Esophagus muscularis mucosa (tissue), 4 donors: Measurements from ENCODE around the gene PLIN3. TPM values are rescaled to one million over a fixed set of nuclear protein-coding genes. Genes with fewer than 3 reads are reported as not detected.
"Not testable (repeated sequence)": the region's sequence is repeated elsewhere in the genome, so short reads cannot be mapped to it uniquely, and the experiment has no call there.

Experiments used
- DNase-seq: peaks from one replicate; pipeline ENCODE4 v3.0.0-alpha.2; 2017; ENCODE audit errors: extremely low spot score
- H3K27ac ChIP-seq, 4 donors: fragments of 200-600 bp; sonication (generic); replicated peaks in 1 of 4; 1 replicate in 3 of 4; 2 replicates in 1 of 4; pipeline ENCODE4 v1.5.1; 2016 to 2019; ENCODE audit warnings: mild to moderate bottlenecking in 1 of 4
- H3K27me3 ChIP-seq, 4 donors: fragments of 200-600 bp; sonication (generic); one replicate each; pipeline versions ENCODE4 v1.5.1 to v1.6.0; 2016 to 2019
- H3K36me3 ChIP-seq, 4 donors: fragments of 200-600 bp; sonication (generic); one replicate each; pipeline ENCODE4 v1.5.1; 2016 to 2019
- H3K4me1 ChIP-seq, 4 donors: fragments of 200-600 bp; sonication (generic); one replicate each; pipeline ENCODE4 v1.5.1; 2016 to 2019
- H3K4me3 ChIP-seq, 4 donors: fragments of 200-600 bp; sonication (generic); 1 replicate in 2 of 4; 2 replicates in 2 of 4; pipeline ENCODE4 v1.5.1; 2016 to 2019; ENCODE audit warnings: mild to moderate bottlenecking in 4 of 4, moderate library complexity in 1 of 4
- H3K9me3 ChIP-seq, 4 donors: fragments of 200-600 bp; sonication (generic); 1 replicate in 3 of 4; 2 replicates in 1 of 4; pipeline ENCODE4 v1.5.1; 2016 to 2019
- CTCF ChIP-seq, 3 experiments: fragments of 200-600 bp in 2 of 3; fragments of 450-650 bp in 1 of 3; sonication (generic) in 2 of 3; IDR thresholded peaks; one replicate each; pipeline ENCODE4 v1.5.1; 2017 to 2019; ENCODE audit warnings: antibody characterized with exemption in 3 of 3, mild to moderate bottlenecking in 2 of 3, moderate library complexity in 1 of 3
- EP300 ChIP-seq: sonication (generic); formaldehyde crosslinking; IDR thresholded peaks from one replicate; pipeline ENCODE4 v1.6.1; 2017; ENCODE audit warnings: antibody characterized with exemption
- POLR2A ChIP-seq: fragments of 450-650 bp; IDR thresholded peaks from one replicate; pipeline ENCODE4 v1.6.1; 2017; ENCODE audit warnings: antibody characterized with exemption, moderate library complexity, mild to moderate bottlenecking, low read depth
- POLR2AphosphoS5 ChIP-seq, 2 donors: sonication (generic); formaldehyde crosslinking; IDR thresholded peaks; one replicate each; pipeline ENCODE4 v1.6.1; 2017; ENCODE audit warnings: antibody characterized with exemption in 2 of 2
- WGBS: methylation state at CpG from one replicate; pipeline ENCODE4 v1.1.5; 2018; 5-methylcytosine and 5-hydroxymethylcytosine counted together
- intact Hi-C: fragments of 100-400 bp; cut with DNase I; formaldehyde crosslinking; loops from one replicate; pipeline ENCODE4 v1.15.1; 2023
- total RNA-seq, 4 donors: library from RNA; depleted of rRNA; stranded (reverse); fragments of >200 nt; gene quantifications; one replicate each; pipeline versions ENCODE4 v1.1.0 to v1.2.1, GENCODE V29; 2016

PLIN3 gene
- total RNA-seq, 4 donors from 2014 or later: 15.4 to 69.0 (median 51.1) TPM

- intact Hi-C loops: no loop called here
- 92% methylated on average over 8 of the region's 8 CpGs for WGBS
- H3K36me3 ChIP-seq: no peaks in the 10 kb centered on the region
- no peak overlapping the region for H3K4me3 ChIP-seq
- H3K9me3 ChIP-seq: no peaks in the 10 kb centered on the region
- H3K27ac ChIP-seq: no peak overlapping the region
- DNase-seq: no peak
- H3K27me3 ChIP-seq: peaks cover 0 to 24% (median 8%) of the 10 kb centered on the region in 4 donors
- peaks cover 17 to 30% (median 28%) of the 10 kb centered on the region in 4 donors for H3K4me1 ChIP-seq
- TF ChIP-seq EP300 (no peak), POLR2A (no peak), CTCF (IDR thresholded peaks at IDR 0.05) (no peak), POLR2AphosphoS5 (IDR thresholded peaks at IDR 0.05) (no peak)
Measured at GRCh38 chr19:4906963-4907362, 39.5 kb upstream of the PLIN3 start.

- H3K4me1 ChIP-seq: peaks cover 5 to 8% (median 7%) of the 10 kb centered on the region in 4 donors
- H3K27me3 ChIP-seq: peaks cover 0 to 17% (median 7%) of the 10 kb centered on the region in 4 donors
- intact Hi-C loops: no loop called here
- TF ChIP-seq POLR2AphosphoS5 (IDR thresholded peaks at IDR 0.05): no peak
- no peak for TF ChIP-seq EP300
- no peak for TF ChIP-seq CTCF (IDR thresholded peaks at IDR 0.05)
- no peak for TF ChIP-seq POLR2A
- 75% methylated on average over 3 of the region's 3 CpGs for WGBS
- no peak overlapping the region for H3K4me3 ChIP-seq
- no peaks in the 10 kb centered on the region for H3K36me3 ChIP-seq
- no peaks in the 10 kb centered on the region for H3K9me3 ChIP-seq
- DNase-seq: no peak
- H3K27ac ChIP-seq: no peak overlapping the region
Measured at GRCh38 chr19:4904481-4904880, 37.0 kb upstream of the PLIN3 start.

GRCh38 chr19:4902796-4903195 lies 35.3 kb upstream of the PLIN3 start, which contains the start of gene ARRDC5:
Gene ARRDC5 (minus strand): TSS chr19:4902896. CDS start chr19:4902825, 71 bp downstream.
- no peaks in the 10 kb centered on the region for H3K9me3 ChIP-seq

GRCh38 chr19:4900879-4901278 lies 33.4 kb upstream of the PLIN3 start:
- H3K9me3 ChIP-seq, DNase-seq, H3K36me3 ChIP-seq, H3K27ac ChIP-seq, intact Hi-C loops, H3K4me3 ChIP-seq, H3K27me3 ChIP-seq, H3K4me1 ChIP-seq: not testable (repeated sequence)
- 82% methylated on average over 13 of the region's 13 CpGs for WGBS

More at GRCh38 chr19:4902796-4903195, 35.3 kb upstream of the PLIN3 start, which contains the start of gene ARRDC5:
- peaks cover 0 to under 1% (median 0%) of the 10 kb centered on the region in 4 donors for H3K27me3 ChIP-seq
- no peak for DNase-seq
- H3K36me3 ChIP-seq: no peaks in the 10 kb centered on the region
- TF ChIP-seq POLR2A (no peak), CTCF (IDR thresholded peaks at IDR 0.05) (no peak), EP300 (no peak), POLR2AphosphoS5 (IDR thresholded peaks at IDR 0.05) (no peak)
- H3K4me1 ChIP-seq: no peaks in the 10 kb centered on the region
- no peak within 1 kb of the TSS for H3K4me3 ChIP-seq
- intact Hi-C loops: no loop called here
- no peak within 1 kb of the TSS for H3K27ac ChIP-seq
- 74% methylated on average over 7 of the region's 7 CpGs for WGBS

GRCh38 chr19:4897146-4897545 lies 29.7 kb upstream of the PLIN3 start:
- no peak for DNase-seq
- intact Hi-C loops: no loop called here
- no peak overlapping the region for H3K4me3 ChIP-seq
- 97% methylated on average over 6 of the region's 7 CpGs for WGBS
- TF ChIP-seq POLR2A: no peak
- no peak for TF ChIP-seq POLR2AphosphoS5 (IDR thresholded peaks at IDR 0.05)
- no peak for TF ChIP-seq EP300
- TF ChIP-seq CTCF (IDR thresholded peaks at IDR 0.05): no peak
- H3K4me1 ChIP-seq: no peaks in the 10 kb centered on the region
- no peak overlapping the region for H3K27ac ChIP-seq
- no peaks in the 10 kb centered on the region for H3K27me3 ChIP-seq
- no peaks in the 10 kb centered on the region for H3K9me3 ChIP-seq
- no peaks in the 10 kb centered on the region for H3K36me3 ChIP-seq
